Measurements from ENCODE around the gene GLYATL1B.
"Not testable (repeated sequence)": the region's sequence is repeated elsewhere in the genome, so short reads cannot be mapped to it uniquely, and the experiment has no call there.

Gene GLYATL1B

GRCh38 chr11:59135648-59136461 is 49.7 kb downstream of the GLYATL1B start:
- peak; percentile 100 for ATAC-seq

GRCh38 chr11:59136551-59136950 is 50.4 kb downstream of the GLYATL1B start:
- not testable (repeated sequence) for ATAC-seq

More at GRCh38 chr11:59135648-59136461, 49.7 kb downstream of the GLYATL1B start:
- TF ChIP-seq CREB5 (CRISPR knock-in tag; IDR thresholded peaks at IDR 0.05; ENCODE audit: low read depth) (no peak), POU6F1 (CRISPR knock-in tag; IDR thresholded peaks at IDR 0.05; ENCODE audit: borderline replicate concordance, low read depth) (no peak), GLIS3 (CRISPR knock-in tag; IDR thresholded peaks at IDR 0.05) (no peak), ZNF8 (CRISPR knock-in tag; IDR thresholded peaks at IDR 0.05) (no peak), SNAI2 (CRISPR knock-in tag; IDR thresholded peaks at IDR 0.05) (no peak)

DNA sequence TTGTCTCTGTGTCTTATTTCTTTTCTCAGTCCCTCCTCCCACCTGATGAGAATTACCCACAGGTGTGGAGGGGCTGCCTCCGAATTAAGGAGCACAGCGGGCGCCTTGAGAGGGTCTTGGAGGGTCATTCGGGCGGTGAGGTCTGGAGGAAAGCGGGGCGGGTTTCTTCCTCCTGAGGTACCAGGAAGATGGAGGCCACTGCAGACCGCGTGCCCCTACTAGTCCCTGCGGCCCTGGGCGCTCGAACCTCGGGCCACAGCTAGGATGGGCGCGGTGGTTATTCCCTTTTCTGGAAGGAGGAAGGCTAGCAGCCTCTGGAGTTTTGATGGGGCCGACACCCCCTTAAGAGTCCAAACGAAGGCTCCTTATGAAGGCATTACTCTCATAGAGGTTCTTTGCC is 51.1 kb downstream of the GLYATL1B start:
- no peak for ATAC-seq
- TF ChIP-seq ZFP3 (CRISPR knock-in tag; IDR thresholded peaks at IDR 0.05) (no peak), BACH2 (CRISPR knock-in tag; IDR thresholded peaks at IDR 0.05; ENCODE audit: borderline replicate concordance) (no peak), ESRRG (CRISPR knock-in tag; IDR thresholded peaks at IDR 0.05) (no peak), CSRNP3 (CRISPR knock-in tag; IDR thresholded peaks at IDR 0.05) (no peak)
- TF ChIP-seq, protein P1, sequence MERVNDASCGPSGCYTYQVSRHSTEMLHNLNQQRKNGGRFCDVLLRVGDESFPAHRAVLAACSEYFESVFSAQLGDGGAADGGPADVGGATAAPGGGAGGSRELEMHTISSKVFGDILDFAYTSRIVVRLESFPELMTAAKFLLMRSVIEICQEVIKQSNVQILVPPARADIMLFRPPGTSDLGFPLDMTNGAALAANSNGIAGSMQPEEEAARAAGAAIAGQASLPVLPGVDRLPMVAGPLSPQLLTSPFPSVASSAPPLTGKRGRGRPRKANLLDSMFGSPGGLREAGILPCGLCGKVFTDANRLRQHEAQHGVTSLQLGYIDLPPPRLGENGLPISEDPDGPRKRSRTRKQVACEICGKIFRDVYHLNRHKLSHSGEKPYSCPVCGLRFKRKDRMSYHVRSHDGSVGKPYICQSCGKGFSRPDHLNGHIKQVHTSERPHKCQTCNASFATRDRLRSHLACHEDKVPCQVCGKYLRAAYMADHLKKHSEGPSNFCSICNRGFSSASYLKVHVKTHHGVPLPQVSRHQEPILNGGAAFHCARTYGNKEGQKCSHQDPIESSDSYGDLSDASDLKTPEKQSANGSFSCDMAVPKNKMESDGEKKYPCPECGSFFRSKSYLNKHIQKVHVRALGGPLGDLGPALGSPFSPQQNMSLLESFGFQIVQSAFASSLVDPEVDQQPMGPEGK (CRISPR knock-in tag; IDR thresholded peaks at IDR 0.05; ENCODE audit: borderline replicate concordance), result no peak

GRCh38 chr11:59138643-59139042 is 52.5 kb downstream of the GLYATL1B start:
- ATAC-seq, result no peak
- TF ChIP-seq PPARA (CRISPR knock-in tag; IDR thresholded peaks at IDR 0.05; ENCODE audit: borderline replicate concordance), result no peak
- TF ChIP-seq, protein P1 (CRISPR knock-in tag; IDR thresholded peaks at IDR 0.05; ENCODE audit: borderline replicate concordance), result no peak
- no peak for TF ChIP-seq POU6F1 (CRISPR knock-in tag; IDR thresholded peaks at IDR 0.05; ENCODE audit: borderline replicate concordance, low read depth)
- no peak for TF ChIP-seq CREB5 (CRISPR knock-in tag; IDR thresholded peaks at IDR 0.05; ENCODE audit: low read depth)
- no peak for TF ChIP-seq ISL1 (CRISPR knock-in tag; IDR thresholded peaks at IDR 0.05)
- no peak for TF ChIP-seq SNAI2 (CRISPR knock-in tag; IDR thresholded peaks at IDR 0.05)
- TF ChIP-seq CSDC2 (CRISPR knock-in tag; IDR thresholded peaks at IDR 0.05), result no peak
- TF ChIP-seq GLIS3 (CRISPR knock-in tag; IDR thresholded peaks at IDR 0.05), result no peak
- no peak for TF ChIP-seq ARNTL (CRISPR knock-in tag; IDR thresholded peaks at IDR 0.05; ENCODE audit: borderline replicate concordance, low read depth)
- no peak for TF ChIP-seq ZNF565 (CRISPR knock-in tag; conservative IDR thresholded peaks at IDR 0.05; ENCODE audit: low read depth)
- TF ChIP-seq ZFP3 (CRISPR knock-in tag; IDR thresholded peaks at IDR 0.05), result no peak
- no peak for TF ChIP-seq ZC3H10 (CRISPR knock-in tag; IDR thresholded peaks at IDR 0.05)
- TF ChIP-seq RARB (CRISPR knock-in tag; IDR thresholded peaks at IDR 0.05), result no peak
- no peak for TF ChIP-seq TOX (CRISPR knock-in tag; IDR thresholded peaks at IDR 0.05; ENCODE audit: borderline replicate concordance)
- TF ChIP-seq ZNF8 (CRISPR knock-in tag; IDR thresholded peaks at IDR 0.05), result no peak
- no peak for TF ChIP-seq BACH2 (CRISPR knock-in tag; IDR thresholded peaks at IDR 0.05; ENCODE audit: borderline replicate concordance)
- no peak for TF ChIP-seq ESRRG (CRISPR knock-in tag; IDR thresholded peaks at IDR 0.05)
- TF ChIP-seq ZFP30 (CRISPR knock-in tag; IDR thresholded peaks at IDR 0.05), result no peak

All from SK-N-SH treated with all-trans-retinoic acid at 6 μM for 48 hours (cell line).